Suprapubic skin (tissue), 4 donors: Measurements from ENCODE around the gene MB21D2. TPM values are rescaled to one million over a fixed set of nuclear protein-coding genes. Genes with fewer than 3 reads are reported as not detected.
"Not testable (repeated sequence)": the region's sequence is repeated elsewhere in the genome, so short reads cannot be mapped to it uniquely, and the experiment has no call there.

ENCODE experiments used
- DNase-seq, 2 donors: peaks; one replicate each; pipeline ENCODE4 v3.0.0-alpha.2; 2019; ENCODE audit warnings: low spot score in 2 of 2
- H3K27ac ChIP-seq: fragments of 200-600 bp; sonication (generic); one replicate; pipeline ENCODE4 v1.5.1; 2019
- H3K27me3 ChIP-seq: fragments of 200-600 bp; sonication (generic); one replicate; pipeline ENCODE4 v1.5.1; 2019
- H3K36me3 ChIP-seq: fragments of 200-600 bp; sonication (generic); one replicate; pipeline ENCODE4 v1.5.1; 2019
- H3K4me1 ChIP-seq: fragments of 200-600 bp; sonication (generic); one replicate; pipeline ENCODE4 v1.5.1; 2019
- H3K4me3 ChIP-seq: fragments of 200-600 bp; sonication (generic); one replicate; pipeline ENCODE4 v1.5.1; 2019; ENCODE audit warnings: mild to moderate bottlenecking
- H3K9me3 ChIP-seq: fragments of 200-600 bp; sonication (generic); one replicate; pipeline ENCODE4 v1.5.1; 2019
- EP300 ChIP-seq: sonication (generic); formaldehyde crosslinking; IDR thresholded peaks from one replicate; pipeline ENCODE4 v1.6.1; 2017; ENCODE audit warnings: antibody characterized with exemption
- POLR2A ChIP-seq, 2 donors: fragments of 450-650 bp; IDR thresholded peaks; one replicate each; pipeline ENCODE4 v1.6.1; 2017; ENCODE audit warnings: antibody characterized with exemption in 2 of 2, mild to moderate bottlenecking in 2 of 2, moderate library complexity in 2 of 2
- POLR2AphosphoS5 ChIP-seq, 3 donors: sonication (generic); formaldehyde crosslinking; IDR thresholded peaks; one replicate each; pipeline ENCODE4 v1.6.1; 2017; ENCODE audit warnings: antibody characterized with exemption in 3 of 3
- WGBS: methylation state at CpG from one replicate; pipeline ENCODE4 v1.1.5; 2018; 5-methylcytosine and 5-hydroxymethylcytosine counted together
- total RNA-seq, 4 donors: library from RNA; depleted of rRNA; stranded (reverse); fragments of >200 nt; gene quantifications; one replicate each; pipeline ENCODE4 v1.1.0, GENCODE V29; 2016
- TF ChIP-seq, protein P1 (sequence below), 2 donors: fragments of 200-600 bp in 1 of 2; fragments of 450-650 bp in 1 of 2; sonication (generic) in 1 of 2; IDR thresholded peaks; one replicate each; pipeline ENCODE4 v1.5.1; 2016 to 2019; ENCODE audit warnings: antibody characterized with exemption in 2 of 2, mild to moderate bottlenecking in 1 of 2, moderate library complexity in 1 of 2

MB21D2 gene, protein sequence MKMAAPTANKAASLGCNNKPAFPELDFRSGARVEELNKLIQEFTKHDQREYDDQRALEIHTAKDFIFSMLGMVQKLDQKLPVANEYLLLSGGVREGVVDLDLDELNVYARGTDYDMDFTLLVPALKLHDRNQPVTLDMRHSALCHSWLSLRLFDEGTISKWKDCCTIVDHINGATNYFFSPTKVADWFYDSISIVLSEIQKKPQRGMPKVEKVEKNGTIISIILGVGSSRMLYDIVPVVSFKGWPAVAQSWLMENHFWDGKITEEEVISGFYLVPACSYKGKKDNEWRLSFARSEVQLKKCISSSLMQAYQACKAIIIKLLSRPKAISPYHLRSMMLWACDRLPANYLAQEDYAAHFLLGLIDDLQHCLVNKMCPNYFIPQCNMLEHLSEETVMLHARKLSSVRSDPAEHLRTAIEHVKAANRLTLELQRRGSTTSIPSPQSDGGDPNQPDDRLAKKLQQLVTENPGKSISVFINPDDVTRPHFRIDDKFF
- 10 to 100 TPM in 3 of 4 donors, 1 to 10 TPM in 1; 9.2 to 12.2 (median 10.7) TPM for total RNA-seq

DNA sequence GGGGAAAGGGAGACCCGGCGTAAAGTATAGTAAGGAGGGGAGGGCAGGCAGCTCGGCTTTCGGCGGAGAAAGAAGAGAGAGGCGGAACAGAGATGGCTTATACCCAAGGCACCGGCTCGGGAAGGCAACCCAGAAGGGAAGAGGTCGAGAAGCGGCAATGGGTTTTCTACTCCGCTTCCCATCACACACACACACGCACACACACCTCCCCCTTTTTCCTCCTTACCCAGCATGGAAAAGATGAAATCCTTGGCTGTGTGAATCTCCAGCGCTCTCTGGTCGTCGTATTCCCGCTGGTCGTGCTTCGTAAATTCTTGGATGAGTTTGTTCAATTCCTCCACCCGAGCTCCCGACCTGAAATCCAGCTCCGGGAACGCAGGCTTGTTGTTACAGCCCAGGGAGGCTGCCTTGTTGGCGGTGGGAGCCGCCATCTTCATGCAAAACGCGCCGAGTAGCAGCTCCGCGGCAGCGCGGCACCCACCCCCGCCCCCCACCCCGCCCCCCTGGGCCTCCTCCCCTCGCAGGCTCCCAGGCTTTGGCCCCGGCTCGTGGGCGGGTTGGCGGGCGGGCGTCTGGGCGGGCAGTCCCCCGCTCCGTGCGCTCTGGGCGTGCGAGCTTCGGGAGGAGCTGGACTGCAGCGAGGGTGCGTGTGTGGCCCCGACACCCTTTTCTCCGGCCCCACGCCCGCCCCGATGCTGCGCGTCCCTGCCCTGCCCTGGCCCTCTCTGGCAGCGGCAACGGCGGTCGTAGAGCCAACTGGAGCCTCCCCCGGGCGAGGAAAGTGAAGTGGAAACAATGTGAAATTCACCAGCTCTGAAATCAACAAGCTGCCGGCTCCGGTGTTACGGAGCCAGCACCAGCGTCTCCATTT, at the start of gene MB21D2:
Gene MB21D2 (minus strand): TSS at position 453 of the 871 bp plus-strand sequence. CDS start 16 bp downstream, at position 437.
- H3K27me3 ChIP-seq: no peaks in the 10 kb centered on the region
- 1% methylated on average over 33 of the region's 66 CpGs for WGBS
- peaks cover 18% of the 10 kb centered on the region for H3K4me1 ChIP-seq
- H3K9me3 ChIP-seq: no peaks in the 10 kb centered on the region
- TF ChIP-seq, protein P1, sequence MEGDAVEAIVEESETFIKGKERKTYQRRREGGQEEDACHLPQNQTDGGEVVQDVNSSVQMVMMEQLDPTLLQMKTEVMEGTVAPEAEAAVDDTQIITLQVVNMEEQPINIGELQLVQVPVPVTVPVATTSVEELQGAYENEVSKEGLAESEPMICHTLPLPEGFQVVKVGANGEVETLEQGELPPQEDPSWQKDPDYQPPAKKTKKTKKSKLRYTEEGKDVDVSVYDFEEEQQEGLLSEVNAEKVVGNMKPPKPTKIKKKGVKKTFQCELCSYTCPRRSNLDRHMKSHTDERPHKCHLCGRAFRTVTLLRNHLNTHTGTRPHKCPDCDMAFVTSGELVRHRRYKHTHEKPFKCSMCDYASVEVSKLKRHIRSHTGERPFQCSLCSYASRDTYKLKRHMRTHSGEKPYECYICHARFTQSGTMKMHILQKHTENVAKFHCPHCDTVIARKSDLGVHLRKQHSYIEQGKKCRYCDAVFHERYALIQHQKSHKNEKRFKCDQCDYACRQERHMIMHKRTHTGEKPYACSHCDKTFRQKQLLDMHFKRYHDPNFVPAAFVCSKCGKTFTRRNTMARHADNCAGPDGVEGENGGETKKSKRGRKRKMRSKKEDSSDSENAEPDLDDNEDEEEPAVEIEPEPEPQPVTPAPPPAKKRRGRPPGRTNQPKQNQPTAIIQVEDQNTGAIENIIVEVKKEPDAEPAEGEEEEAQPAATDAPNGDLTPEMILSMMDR (IDR thresholded peaks at IDR 0.05): no peak
- TF ChIP-seq POLR2A (IDR thresholded peaks at IDR 0.05) (peak in 1 of 2 donors; percentile 17), EP300 (no peak), POLR2AphosphoS5 (IDR thresholded peaks at IDR 0.05) (peak in 1 of 3 donors; percentile 29)
- peak within 1 kb of the TSS; percentile 88 for H3K4me3 ChIP-seq
- peak within 1 kb of the TSS; percentile 94 for H3K27ac ChIP-seq
- H3K36me3 ChIP-seq: no peaks in the 10 kb centered on the region
- DNase-seq: peak; percentile 83 to 84

DNA sequence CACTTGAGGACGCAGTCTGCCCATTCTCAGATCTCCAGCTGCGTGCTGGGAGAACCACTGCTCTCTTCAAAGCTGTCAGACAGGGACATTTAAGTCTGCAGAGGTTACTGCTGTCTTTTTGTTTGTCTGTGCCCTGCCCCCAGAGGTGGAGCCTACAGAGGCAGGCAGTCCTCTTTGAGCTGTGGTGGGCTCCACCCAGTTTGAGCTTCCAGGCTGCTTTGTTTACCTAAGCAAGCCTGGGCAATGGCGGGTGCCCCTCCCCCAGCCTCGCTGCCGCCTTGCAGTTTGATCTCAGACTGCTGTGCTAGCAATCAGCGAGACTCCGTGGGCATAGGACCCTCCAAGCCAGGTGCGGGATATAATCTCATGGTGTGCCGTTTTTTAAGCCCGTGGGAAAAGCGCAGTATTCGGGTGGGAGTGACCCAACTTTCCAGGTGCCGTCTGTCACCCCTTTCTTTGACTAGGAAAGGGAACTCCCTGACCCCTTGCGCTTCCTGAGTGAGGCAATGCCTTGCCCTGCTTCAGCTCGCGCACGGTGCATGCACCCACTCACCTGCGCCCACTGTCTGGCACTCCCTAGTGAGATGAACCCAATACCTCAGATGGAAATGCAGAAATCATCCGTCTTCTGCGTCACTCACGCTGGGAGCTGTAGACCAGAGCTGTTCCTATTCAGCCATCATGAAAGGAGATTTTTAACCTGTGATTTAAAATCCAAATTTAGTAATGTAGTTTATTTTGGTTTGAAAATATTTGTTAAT, 47.5 kb upstream of the MB21D2 start:
- H3K27me3 ChIP-seq, H3K4me3 ChIP-seq, H3K4me1 ChIP-seq, H3K27ac ChIP-seq, DNase-seq, H3K36me3 ChIP-seq, H3K9me3 ChIP-seq: not testable (repeated sequence)
- WGBS: 95% methylated on average over 19 of the region's 21 CpGs

DNA sequence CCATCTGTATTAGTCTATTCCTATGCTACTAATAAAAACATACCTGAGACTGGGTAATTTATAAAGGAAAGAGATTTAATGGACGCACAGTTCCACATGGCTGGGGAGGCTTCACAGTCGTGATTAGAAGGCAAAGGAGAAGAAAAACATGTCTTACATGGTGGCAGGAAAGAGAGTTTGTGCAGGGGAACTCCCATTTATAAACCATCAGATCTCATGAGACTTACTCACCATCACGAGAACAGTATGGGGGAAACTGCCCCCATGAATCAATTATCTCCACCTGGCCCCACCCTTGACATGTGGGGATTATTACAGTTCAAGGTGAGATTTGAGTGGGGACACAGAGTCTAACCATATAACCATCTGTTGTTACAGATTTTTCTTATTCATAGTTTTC, 42.1 kb upstream of the MB21D2 start:
- WGBS: 67% methylated on average over 3 of the region's 3 CpGs
- Histone ChIP-seq H3K9me3 (no peaks in the 10 kb centered on the region), H3K27me3 (no peaks in the 10 kb centered on the region), H3K27ac (no peak overlapping the region), H3K4me1 (peaks cover 3% of the 10 kb centered on the region), H3K4me3 (no peak overlapping the region), H3K36me3 (no peaks in the 10 kb centered on the region)
- DNase-seq: no peak
- TF ChIP-seq, protein P1 (IDR thresholded peaks at IDR 0.05): no peak
- TF ChIP-seq POLR2AphosphoS5 (IDR thresholded peaks at IDR 0.05) (no peak), EP300 (no peak), POLR2A (IDR thresholded peaks at IDR 0.05) (no peak)

DNA sequence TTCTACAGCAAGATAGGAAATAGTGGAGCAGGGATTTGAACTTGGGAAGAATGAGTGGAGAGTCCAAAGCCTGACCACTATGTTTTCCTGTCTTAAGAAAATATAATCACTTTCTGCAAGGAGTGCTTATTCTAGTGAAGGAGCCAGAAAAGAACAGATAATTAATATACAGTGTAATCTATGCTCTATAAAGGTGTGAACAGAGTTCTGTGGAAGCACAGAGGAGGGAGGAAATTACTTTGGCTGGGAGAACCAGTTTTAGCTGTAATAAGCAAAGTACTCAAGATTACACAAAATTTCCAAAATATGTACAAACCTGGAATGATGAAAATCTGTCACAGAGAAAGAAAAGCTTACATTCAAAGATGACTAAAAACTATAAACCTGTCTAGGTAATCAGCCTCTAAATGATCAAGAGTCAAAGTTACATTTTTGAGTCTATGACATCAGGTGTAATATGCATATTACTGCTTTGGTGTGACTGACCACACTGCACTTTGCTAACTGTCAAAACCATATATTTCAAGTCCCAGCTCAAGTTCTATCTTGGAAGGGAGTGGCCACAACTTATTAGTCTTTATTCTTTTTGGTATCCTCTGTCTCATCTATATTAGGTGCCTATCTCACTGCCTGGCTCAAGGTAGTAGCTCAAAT, 40.7 kb upstream of the MB21D2 start:
- H3K27me3 ChIP-seq: no peaks in the 10 kb centered on the region
- TF ChIP-seq POLR2A (IDR thresholded peaks at IDR 0.05) (no peak), EP300 (no peak), POLR2AphosphoS5 (IDR thresholded peaks at IDR 0.05) (no peak)
- TF ChIP-seq, protein P1 (IDR thresholded peaks at IDR 0.05): no peak

DNA sequence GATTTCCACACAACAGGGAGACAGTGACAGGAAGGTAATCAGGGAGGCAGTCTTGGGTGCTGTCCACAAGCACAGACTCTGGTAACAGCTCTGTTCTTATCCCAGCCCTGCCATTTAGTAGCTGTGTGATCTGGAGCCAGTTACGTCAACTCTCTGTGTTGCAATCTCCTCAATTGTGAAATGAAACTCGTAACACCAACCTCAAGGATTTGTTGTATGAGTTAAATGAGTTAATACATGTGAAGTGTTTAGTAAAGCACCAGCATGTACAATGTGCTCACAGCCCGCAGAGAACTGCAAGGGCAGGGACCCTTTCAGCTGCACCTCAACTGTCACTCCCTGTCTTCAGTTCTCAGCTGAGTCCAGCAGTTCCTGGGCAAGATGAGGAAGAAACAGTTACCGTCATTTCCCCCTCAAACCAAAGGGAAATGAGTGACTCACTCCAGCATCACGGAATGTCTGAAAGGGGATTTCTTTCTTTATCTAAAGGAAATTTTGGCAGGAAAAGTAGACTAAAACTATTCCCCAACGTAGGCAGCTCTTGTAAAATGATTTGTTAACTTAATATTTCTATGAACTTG, 39.9 kb upstream of the MB21D2 start:
- DNase-seq: peak in 1 of 2 donors; percentile 66
- H3K4me1 ChIP-seq: peaks cover 3% of the 10 kb centered on the region
- no peak overlapping the region for H3K4me3 ChIP-seq
- TF ChIP-seq POLR2AphosphoS5 (IDR thresholded peaks at IDR 0.05) (peak in 2 of 3 donors; percentile 25 to 41), EP300 (no peak)
- H3K9me3 ChIP-seq: no peaks in the 10 kb centered on the region
- no peak overlapping the region for H3K27ac ChIP-seq
- 19% methylated on average over 6 of the region's 6 CpGs for WGBS
- no peaks in the 10 kb centered on the region for H3K36me3 ChIP-seq
- no peaks in the 10 kb centered on the region for H3K27me3 ChIP-seq

More for the DNA sequence above, 40.7 kb upstream of the MB21D2 start:
- no peak overlapping the region for H3K4me3 ChIP-seq
- H3K4me1 ChIP-seq: peaks cover 3% of the 10 kb centered on the region
- H3K36me3 ChIP-seq: no peaks in the 10 kb centered on the region
- DNase-seq: no peak
- no peaks in the 10 kb centered on the region for H3K9me3 ChIP-seq
- H3K27ac ChIP-seq: no peak overlapping the region
